Measurements from ENCODE around the gene HMG20B.

HMG20B gene

GRCh38 chr19:3585301-3586126, 12.8 kb downstream of the HMG20B start, which contains the start of gene GIPC3:
GIPC3 (plus strand) TSS chr19:3585478; CDS start chr19:3585598, 120 bp downstream.
- DNase-seq: peak; percentile 23

- peak; percentile 58 for DNase-seq
These were observed 13.4 kb downstream of the HMG20B start for GRCh38 chr19:3586127-3586626.

GRCh38 chr19:3586707-3587346, 14.1 kb downstream of the HMG20B start:
- no peak for DNase-seq

- DNase-seq: no peak
These were observed 16.7 kb downstream of the HMG20B start for GRCh38 chr19:3589439-3589838.

- no peak for DNase-seq
These were observed 17.2 kb downstream of the HMG20B start for GRCh38 chr19:3589949-3590348.

GRCh38 chr19:3590991-3591659, 18.4 kb downstream of the HMG20B start:
- no peak for DNase-seq

GRCh38 chr19:3591876-3592613, 19.3 kb downstream of the HMG20B start:
- no peak for DNase-seq

- DNase-seq: no peak
These were observed 20.4 kb downstream of the HMG20B start for GRCh38 chr19:3593156-3593555.

GRCh38 chr19:3595521-3596061, 22.8 kb downstream of the HMG20B start:
- no peak for DNase-seq

- no peak for DNase-seq
These were observed 27.0 kb downstream of the HMG20B start for GRCh38 chr19:3599776-3600187.

- DNase-seq: no peak
These were observed 28.3 kb downstream of the HMG20B start for GRCh38 chr19:3601021-3601420.

GRCh38 chr19:3603121-3603811, 30.5 kb downstream of the HMG20B start:
- no peak for DNase-seq

GRCh38 chr19:3604227-3604986, 31.7 kb downstream of the HMG20B start:
- no peak for DNase-seq

GRCh38 chr19:3604987-3605343, 32.2 kb downstream of the HMG20B start:
- peak; percentile 32 for DNase-seq

GRCh38 chr19:3605361-3605760, 32.6 kb downstream of the HMG20B start:
- no peak for DNase-seq

GRCh38 chr19:3605770-3606169, 33.0 kb downstream of the HMG20B start:
- no peak for DNase-seq

GRCh38 chr19:3606174-3606689, 33.5 kb downstream of the HMG20B start:
- no peak for DNase-seq

- peak; percentile 73 for DNase-seq
These were observed 34.0 kb downstream of the HMG20B start, which contains the start of gene TBXA2R for GRCh38 chr19:3606690-3607289. TBXA2R (minus strand) TSS chr19:3606875; CDS start chr19:3600634, 6,241 bp downstream.

GRCh38 chr19:3607303-3608078, 34.7 kb downstream of the HMG20B start:
- DNase-seq: no peak
